Right lobe of liver (tissue), 4 donors: ENCODE results near the gene TSTD1.

Experiments used
- POLR2A ChIP-seq: fragments of 450-650 bp; IDR thresholded peaks from one replicate; pipeline ENCODE4 v1.6.1; 2017; ENCODE audit warnings: antibody characterized with exemption, mild to moderate bottlenecking
- TF ChIP-seq, protein P1 (sequence below), 4 donors: fragments of 200-600 bp in 3 of 4; fragments of 450-650 bp in 1 of 4; IDR thresholded peaks; one replicate each; pipeline versions ENCODE4 v1.5.1 to v1.8.0; 2016 to 2022; ENCODE audit warnings: antibody characterized with exemption in 4 of 4, mild to moderate bottlenecking in 2 of 4
- donor health status: DM: no; HTN: no; CAD: no.
- donor health status: DM: no; HTN: no; CAD: no.
- donor health status: DM: no; HTN: yes; CAD: no.

DNA sequence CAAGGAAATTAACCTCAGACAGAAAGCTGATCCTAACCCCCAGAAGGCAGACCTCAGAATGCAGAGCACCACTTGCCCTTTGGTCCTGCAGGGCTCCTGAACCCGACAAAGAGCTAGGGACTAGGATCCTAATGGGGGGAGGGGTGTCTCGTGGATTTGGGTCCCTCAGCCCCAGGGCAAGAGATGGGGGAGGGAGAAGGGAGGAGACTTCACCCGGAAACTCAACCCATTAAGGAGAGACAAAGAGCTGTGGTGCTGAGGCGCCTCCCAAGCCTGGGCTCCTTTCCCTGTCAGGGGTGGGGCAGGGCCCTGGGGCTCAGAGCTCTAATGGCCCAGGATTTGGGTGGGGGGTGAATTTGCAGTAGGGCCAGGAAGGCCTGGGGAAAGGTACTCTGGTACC lies 47.7 kb upstream of the TSTD1 start:
- TF ChIP-seq, protein P1, sequence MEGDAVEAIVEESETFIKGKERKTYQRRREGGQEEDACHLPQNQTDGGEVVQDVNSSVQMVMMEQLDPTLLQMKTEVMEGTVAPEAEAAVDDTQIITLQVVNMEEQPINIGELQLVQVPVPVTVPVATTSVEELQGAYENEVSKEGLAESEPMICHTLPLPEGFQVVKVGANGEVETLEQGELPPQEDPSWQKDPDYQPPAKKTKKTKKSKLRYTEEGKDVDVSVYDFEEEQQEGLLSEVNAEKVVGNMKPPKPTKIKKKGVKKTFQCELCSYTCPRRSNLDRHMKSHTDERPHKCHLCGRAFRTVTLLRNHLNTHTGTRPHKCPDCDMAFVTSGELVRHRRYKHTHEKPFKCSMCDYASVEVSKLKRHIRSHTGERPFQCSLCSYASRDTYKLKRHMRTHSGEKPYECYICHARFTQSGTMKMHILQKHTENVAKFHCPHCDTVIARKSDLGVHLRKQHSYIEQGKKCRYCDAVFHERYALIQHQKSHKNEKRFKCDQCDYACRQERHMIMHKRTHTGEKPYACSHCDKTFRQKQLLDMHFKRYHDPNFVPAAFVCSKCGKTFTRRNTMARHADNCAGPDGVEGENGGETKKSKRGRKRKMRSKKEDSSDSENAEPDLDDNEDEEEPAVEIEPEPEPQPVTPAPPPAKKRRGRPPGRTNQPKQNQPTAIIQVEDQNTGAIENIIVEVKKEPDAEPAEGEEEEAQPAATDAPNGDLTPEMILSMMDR (IDR thresholded peaks at IDR 0.05) = no peak
- no peak for TF ChIP-seq POLR2A
